HS-27A (cell line): Measurements from ENCODE around the gene ISM1.
"Not testable (repeated sequence)": the region's sequence is repeated elsewhere in the genome, so short reads cannot be mapped to it uniquely, and the experiment has no call there.

ENCODE experiments used
- DNase-seq: peaks from one replicate; pipeline ENCODE4 v3.0.0-alpha.2; 2012; ENCODE audit warnings: low read depth, missing footprints

The ISM1 gene

GRCh38 chr20:13221673-13222318 lies 722 bp downstream of the ISM1 start:
- DNase-seq = no peak

GRCh38 chr20:13222319-13222716 lies 1.2 kb downstream of the ISM1 start:
- no peak for DNase-seq

GRCh38 chr20:13223736-13224520 lies 2.9 kb downstream of the ISM1 start:
- DNase-seq = no peak

- DNase-seq = no peak
Observed at GRCh38 chr20:13226367-13226766, 5.3 kb downstream of the ISM1 start.

DNA sequence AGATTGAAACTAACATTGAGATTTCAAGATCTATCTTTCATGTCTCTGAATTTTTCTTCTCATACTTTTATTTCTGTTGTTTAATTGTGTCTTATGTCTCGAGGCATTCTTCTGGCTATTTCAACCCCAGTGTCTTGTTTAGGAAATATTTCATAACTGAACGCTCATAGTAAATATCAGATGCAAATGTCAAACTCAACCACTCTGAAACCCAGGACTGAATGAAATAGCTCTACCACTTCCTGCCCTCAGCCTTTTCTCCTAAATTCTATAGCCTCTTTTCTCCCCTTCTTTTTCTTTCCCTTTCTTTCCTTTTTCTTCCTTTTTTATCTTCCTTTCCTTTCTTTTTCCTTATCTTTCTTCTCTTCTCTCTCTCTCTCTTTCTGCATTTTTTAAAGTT lies 7.7 kb downstream of the ISM1 start:
- DNase-seq = no peak

DNA sequence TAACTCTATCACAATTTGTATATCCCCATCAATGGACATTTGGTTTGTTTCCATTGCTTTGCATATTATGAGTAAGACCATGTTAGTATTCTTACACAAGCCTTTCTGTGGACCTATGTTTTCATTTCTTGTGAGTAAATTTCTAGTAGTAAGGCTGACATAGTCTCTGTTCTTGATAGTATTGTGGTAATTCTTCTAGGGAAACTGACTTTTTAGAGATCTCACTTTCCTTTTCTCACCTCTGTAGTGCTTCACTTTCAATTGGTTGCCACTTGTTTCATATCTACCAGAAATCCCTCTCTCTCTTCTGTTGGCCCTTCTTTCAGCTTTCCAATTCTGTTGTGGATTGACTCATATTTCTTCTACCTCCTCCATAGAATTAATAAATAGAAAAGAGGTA lies 8.5 kb downstream of the ISM1 start:
- no peak for DNase-seq

GRCh38 chr20:13231031-13231752 lies 10.1 kb downstream of the ISM1 start:
- DNase-seq = peak; percentile 71

DNA sequence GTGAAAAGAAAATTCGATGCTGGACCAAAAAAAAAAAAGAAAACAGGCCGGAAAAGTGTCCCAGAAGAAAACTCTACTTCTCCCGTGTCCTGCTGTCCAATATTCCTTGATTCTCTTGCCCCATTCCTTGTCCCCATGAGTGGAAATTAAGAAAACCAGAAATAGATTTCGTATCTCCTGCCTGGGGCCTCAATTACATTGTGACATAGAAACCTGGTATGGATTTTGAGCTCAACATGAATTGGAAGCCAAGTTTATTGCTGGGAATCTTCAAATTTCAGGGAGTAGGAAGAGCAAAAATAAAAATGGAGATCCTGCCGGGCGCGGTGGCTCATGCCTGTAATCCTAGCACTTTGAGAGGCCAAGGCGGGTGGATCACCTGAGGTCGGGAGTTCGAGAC lies 11.9 kb downstream of the ISM1 start:
- DNase-seq = no peak

- DNase-seq = no peak
Observed at GRCh38 chr20:13234961-13235360, 13.9 kb downstream of the ISM1 start.

GRCh38 chr20:13236360-13236759 lies 15.3 kb downstream of the ISM1 start:
- not testable (repeated sequence) for DNase-seq

DNA sequence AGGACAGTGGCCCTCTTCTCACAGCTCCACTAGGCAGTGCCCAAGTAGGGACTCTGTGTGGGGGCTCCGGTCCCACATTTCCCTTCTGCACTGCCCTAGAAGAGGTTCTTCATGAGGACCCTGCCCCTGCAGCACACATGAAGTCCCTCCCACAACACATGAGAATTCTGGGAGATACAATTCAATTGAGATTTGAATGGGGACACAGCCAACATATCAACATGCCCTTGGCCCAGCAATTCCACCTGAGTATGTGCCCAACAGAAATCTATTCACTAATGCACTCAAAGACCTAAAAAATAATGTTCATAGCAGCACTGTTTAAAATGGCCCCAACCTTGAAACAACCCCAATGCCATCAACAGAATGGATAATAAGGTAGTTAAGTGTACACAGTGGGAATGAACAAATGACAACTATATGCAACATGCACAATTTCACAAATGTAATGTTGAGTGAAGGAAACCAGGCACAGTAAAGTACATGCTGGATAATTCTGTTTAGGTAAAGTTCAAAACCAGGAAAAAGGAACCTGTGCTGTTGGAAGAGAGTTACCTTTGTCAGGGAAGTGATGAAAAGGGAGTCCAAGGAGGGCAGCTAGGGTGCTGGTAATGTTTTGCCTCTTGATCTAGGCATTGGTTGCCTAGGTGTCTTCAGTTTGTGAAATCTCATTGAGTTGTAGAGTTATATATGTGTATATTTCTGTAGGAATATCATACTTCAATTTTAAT lies 16.1 kb downstream of the ISM1 start:
- DNase-seq = no peak

GRCh38 chr20:13238001-13238653 lies 17.1 kb downstream of the ISM1 start:
- DNase-seq = no peak

DNA sequence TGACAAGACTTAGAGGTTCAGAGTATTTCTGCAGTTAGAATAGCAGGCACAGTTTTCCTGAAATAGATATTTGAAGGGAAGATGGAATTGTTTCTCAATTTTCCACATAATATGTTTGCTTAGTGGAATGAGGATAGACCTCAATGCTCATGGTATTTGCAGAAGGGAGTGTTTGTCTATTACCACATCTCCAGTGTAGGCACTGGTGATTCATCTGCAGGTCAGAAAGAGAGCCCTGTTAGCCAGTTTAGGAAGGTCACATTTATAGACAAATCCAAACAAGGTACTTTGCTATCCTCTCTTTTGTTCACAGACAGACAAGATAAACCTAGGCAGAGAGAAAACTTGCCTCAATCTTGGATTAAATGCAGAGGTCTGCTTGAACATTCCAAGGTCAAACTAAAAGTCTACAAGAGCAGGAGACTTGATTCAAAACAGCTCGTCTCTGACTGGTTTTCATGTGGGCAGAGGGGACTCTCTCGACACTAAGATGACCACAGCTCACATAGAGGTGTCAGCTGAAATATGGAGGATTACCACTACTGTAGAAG lies 22.8 kb downstream of the ISM1 start:
- no peak for DNase-seq

GRCh38 chr20:13245250-13245723 lies 24.2 kb downstream of the ISM1 start:
- DNase-seq = no peak

GRCh38 chr20:13249118-13249797 lies 28.2 kb downstream of the ISM1 start:
- no peak for DNase-seq

GRCh38 chr20:13249798-13250170 lies 28.7 kb downstream of the ISM1 start:
- DNase-seq = no peak

DNA sequence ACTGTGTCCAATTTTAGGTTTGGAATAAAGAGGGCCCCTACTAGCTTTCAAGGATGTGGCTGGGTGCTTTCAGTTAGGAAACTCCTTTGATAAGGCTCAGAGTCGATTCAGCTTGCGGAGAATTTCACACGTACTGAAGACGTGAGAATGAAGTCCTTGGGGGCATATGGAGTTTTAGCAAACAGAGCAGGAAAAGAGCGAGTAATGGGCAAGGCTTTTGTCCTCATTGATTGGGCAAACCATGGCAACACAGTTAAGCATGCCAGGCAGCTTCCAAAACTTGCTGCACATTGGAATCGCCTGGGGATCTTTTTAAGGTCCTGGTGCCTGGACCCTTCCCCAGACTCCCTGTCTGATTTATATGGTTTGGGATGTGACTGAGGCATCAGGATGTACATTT lies 29.2 kb downstream of the ISM1 start:
- no peak for DNase-seq

DNA sequence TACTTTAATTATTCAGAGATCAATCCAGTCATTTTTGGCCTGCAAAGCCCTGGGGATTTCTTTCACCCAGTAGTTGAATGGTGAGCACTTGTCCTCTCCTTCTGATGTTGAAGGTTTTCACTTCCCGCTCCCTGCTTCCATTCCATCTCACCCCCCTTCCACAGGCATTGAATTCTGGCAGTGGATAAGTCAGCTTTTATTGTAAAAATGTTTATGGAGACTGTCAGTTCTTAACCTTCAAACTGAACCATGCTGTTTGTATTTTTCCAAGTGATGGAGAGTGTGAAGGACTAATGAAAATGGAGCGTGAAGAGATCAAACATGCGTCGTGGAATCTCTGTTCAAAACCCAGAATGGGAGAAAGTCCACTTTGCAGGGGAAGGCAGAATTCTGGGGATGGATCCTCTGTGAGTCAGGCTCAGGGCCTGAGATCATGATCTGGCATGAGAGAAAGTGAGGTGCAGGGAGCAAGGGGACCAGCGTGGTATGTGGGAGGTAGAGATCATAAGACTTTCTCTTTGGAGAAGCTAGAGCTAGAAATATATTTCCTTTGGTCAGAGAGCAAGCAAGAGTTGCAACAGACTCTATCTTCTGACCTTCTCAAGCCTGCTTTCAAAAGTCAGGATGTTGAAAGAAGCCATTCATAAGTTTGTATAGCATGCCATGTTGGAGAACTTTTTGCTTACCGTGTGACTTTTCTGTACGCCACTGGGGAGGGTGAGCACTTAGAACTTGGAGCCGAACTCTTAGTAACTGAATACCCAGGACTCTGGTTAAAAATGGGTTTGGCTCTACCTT lies 30.2 kb downstream of the ISM1 start:
- no peak for DNase-seq

- no peak for DNase-seq
Observed at GRCh38 chr20:13251904-13252297, 30.8 kb downstream of the ISM1 start.

DNA sequence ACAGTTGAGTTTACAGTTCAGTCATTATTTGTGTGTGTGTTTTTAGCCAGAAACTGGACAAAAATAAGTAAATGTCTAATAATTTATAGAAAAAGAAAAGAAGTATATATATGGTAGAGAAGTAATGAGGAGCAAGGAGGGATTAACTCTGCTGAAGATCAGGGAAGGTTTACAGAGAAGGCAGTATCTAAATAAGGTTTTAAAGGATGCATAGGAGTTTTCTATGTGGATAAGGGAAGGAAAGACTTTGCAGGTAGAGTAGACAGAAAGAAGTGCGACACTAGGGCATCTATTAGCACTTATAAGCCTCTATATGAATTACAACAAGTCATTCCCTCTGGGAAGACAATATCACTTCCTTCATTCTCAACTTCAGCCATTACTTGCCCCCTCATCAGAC lies 34.3 kb downstream of the ISM1 start:
- no peak for DNase-seq
